OCI-LY7 (cell line): ENCODE results near the gene CABP7.

Experiments
- CTCF ChIP-seq: fragments of 200-600 bp; sonication (generic); conservative IDR thresholded peaks from 2 replicates; pipeline ENCODE4 v1.5.1; 2014; ENCODE audit warnings: mild to moderate bottlenecking, antibody characterized with exemption, low read length, moderate library complexity, mixed read lengths
- EZH2phosphoT487 ChIP-seq: fragments of 200-600 bp; sonication (generic); IDR thresholded peaks from 2 replicates; pipeline ENCODE4 v1.6.1; 2018; ENCODE audit warnings: low read depth, borderline replicate concordance, mild to moderate bottlenecking, mixed run types, antibody characterized with exemption, low read length, moderate library complexity, mixed read lengths

DNA sequence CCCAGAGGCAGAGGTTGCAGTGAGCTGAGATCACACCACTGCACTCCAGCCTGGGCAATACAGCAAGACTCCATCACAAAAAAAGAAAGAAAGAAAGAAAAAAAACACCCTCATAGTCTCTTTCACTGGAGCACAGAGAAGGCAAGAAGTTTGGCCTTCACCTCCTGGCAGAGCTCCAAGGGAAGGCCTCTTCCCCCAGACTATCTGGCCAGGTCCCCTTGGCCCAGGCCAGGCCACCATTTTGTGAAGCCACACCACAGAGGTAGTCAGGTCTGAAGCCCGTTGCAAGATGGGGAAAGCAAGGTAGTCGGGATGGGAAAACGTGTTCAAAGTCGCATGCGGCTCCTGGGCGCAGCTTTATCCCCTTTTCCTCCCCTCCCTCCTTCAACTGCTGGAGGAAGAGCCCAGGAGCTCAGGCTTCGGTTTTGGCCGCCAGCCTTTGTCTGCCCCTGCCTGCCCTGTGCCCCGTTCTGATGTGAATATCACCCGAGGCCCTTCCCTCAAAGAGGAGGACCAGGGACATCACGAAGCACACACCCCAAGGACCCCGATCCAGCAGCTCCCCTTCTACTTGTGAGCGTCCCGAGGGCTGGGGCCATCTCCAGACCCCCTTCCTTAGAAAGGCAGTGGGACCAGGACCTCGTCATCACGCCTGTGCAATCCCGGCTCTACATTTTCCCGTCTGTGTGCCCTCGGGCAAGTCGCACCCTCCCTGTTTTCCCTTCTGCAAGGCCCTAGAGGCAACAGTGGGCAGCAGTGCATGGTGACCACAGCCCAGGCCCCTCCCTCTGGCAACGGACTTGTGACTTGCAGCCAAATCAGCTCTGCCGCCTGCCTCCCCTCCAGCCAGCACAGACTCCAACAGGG, 17.7 kb downstream of the CABP7 start:
- TF ChIP-seq CTCF, result no peak
- no peak for TF ChIP-seq EZH2phosphoT487
